Measurements from ENCODE around the gene PLA2G5. TPM values are rescaled to one million over a fixed set of nuclear protein-coding genes. Genes with fewer than 3 reads are reported as not detected.

Gene PLA2G5
- total RNA-seq, 3 donors from 2014 or later: 0.78 to 16.2 (median 0.94) TPM

- TF ChIP-seq CTCF (IDR thresholded peaks at IDR 0.05): no peak
- no peak overlapping the region for H3K4me3 ChIP-seq
These were observed 44.1 kb downstream of the PLA2G5 start for GRCh38 chr1:20114021-20114648.

GRCh38 chr1:20115479-20115878 lies 45.5 kb downstream of the PLA2G5 start:
- no peaks in the 10 kb centered on the region for H3K9me3 ChIP-seq
- no peaks in the 10 kb centered on the region for H3K36me3 ChIP-seq (ENCODE audit: low read depth)
- DNase-seq: no peak
- intact Hi-C loops (cut with DNase I, micrococcal nuclease): no loop called here
- H3K4me1 ChIP-seq (ENCODE audit: low read depth): no peaks in the 10 kb centered on the region
- no peak overlapping the region for H3K4me3 ChIP-seq
- ATAC-seq: no peak
- no peak for TF ChIP-seq CTCF (IDR thresholded peaks at IDR 0.05)

More at GRCh38 chr1:20114021-20114648, 44.1 kb downstream of the PLA2G5 start:
- Histone ChIP-seq H3K4me1 (ENCODE audit: low read depth) (no peaks in the 10 kb centered on the region), H3K36me3 (ENCODE audit: low read depth) (no peaks in the 10 kb centered on the region), H3K9me3 (no peaks in the 10 kb centered on the region)
- DNase-seq (no peak), ATAC-seq (no peak)
- intact Hi-C loops (cut with DNase I, micrococcal nuclease): no loop called here

GRCh38 chr1:20115916-20116315 lies 45.9 kb downstream of the PLA2G5 start:
- Histone ChIP-seq H3K9me3 (no peaks in the 10 kb centered on the region), H3K36me3 (ENCODE audit: low read depth) (no peaks in the 10 kb centered on the region), H3K4me3 (no peak overlapping the region), H3K4me1 (ENCODE audit: low read depth) (no peaks in the 10 kb centered on the region)
- DNase-seq (no peak), ATAC-seq (no peak)
- TF ChIP-seq CTCF (IDR thresholded peaks at IDR 0.05): no peak
- intact Hi-C loops (cut with DNase I, micrococcal nuclease): no loop called here

- intact Hi-C loops (cut with DNase I, micrococcal nuclease): no loop called here
- ATAC-seq (no peak), DNase-seq (no peak)
- no peaks in the 10 kb centered on the region for H3K4me1 ChIP-seq (ENCODE audit: low read depth)
- H3K36me3 ChIP-seq (ENCODE audit: low read depth): no peaks in the 10 kb centered on the region
- TF ChIP-seq CTCF (IDR thresholded peaks at IDR 0.05): no peak
- H3K4me3 ChIP-seq: no peak overlapping the region
- H3K9me3 ChIP-seq: no peaks in the 10 kb centered on the region
These were observed 47.2 kb downstream of the PLA2G5 start for GRCh38 chr1:20117236-20117635.

GRCh38 chr1:20119347-20119746 lies 49.4 kb downstream of the PLA2G5 start, which contains the start of gene PLA2G2D:
Gene PLA2G2D (minus strand): TSS chr1:20119536. CDS start chr1:20119498, 38 bp downstream.
- H3K4me3 ChIP-seq: no peak within 1 kb of the TSS
- no peaks in the 10 kb centered on the region for H3K36me3 ChIP-seq (ENCODE audit: low read depth)
- intact Hi-C loops (cut with DNase I, micrococcal nuclease): no loop called here
- no peak for TF ChIP-seq CTCF (IDR thresholded peaks at IDR 0.05)
- no peak for ATAC-seq
- no peaks in the 10 kb centered on the region for H3K4me1 ChIP-seq (ENCODE audit: low read depth)
- H3K9me3 ChIP-seq: no peaks in the 10 kb centered on the region
- DNase-seq: no peak
